GM19438 (cell line): ENCODE measurements around the gene PLA2G5.
"Not testable (repeated sequence)": the region's sequence is repeated elsewhere in the genome, so short reads cannot be mapped to it uniquely, and the experiment has no call there.

Experiments
- ATAC-seq: cut with Tn5 transposase; IDR thresholded peaks from one replicate; pipeline ENCODE4 v1.9.1; 2021; ENCODE audit warnings: low read depth; ENCODE audit not compliant: unreplicated experiment

Gene PLA2G5

GRCh38 chr1:20115479-20115878, 45.5 kb downstream of the PLA2G5 start:
- ATAC-seq, result no peak

- no peak for ATAC-seq
Measured at GRCh38 chr1:20115916-20116315, 45.9 kb downstream of the PLA2G5 start.

GRCh38 chr1:20117236-20117635, 47.2 kb downstream of the PLA2G5 start:
- no peak for ATAC-seq

- ATAC-seq, result no peak
Measured at GRCh38 chr1:20119347-20119746, 49.4 kb downstream of the PLA2G5 start, which contains the start of gene PLA2G2D. TSS of gene PLA2G2D (minus strand) at chr1:20119536. CDS start at chr1:20119498, 38 bp downstream.

- no peak for ATAC-seq
Measured at GRCh38 chr1:20120796-20121195, 50.8 kb downstream of the PLA2G5 start.

- ATAC-seq, result no peak
Measured at GRCh38 chr1:20123722-20124455, 53.9 kb downstream of the PLA2G5 start.

GRCh38 chr1:20124456-20125057, 54.6 kb downstream of the PLA2G5 start:
- ATAC-seq, result no peak

- ATAC-seq, result no peak
Measured at GRCh38 chr1:20125100-20125499, 55.1 kb downstream of the PLA2G5 start.

- ATAC-seq, result no peak
Measured at GRCh38 chr1:20126041-20126805, 56.2 kb downstream of the PLA2G5 start.

GRCh38 chr1:20126806-20127440, 56.9 kb downstream of the PLA2G5 start:
- no peak for ATAC-seq

- ATAC-seq, result not testable (repeated sequence)
Measured at GRCh38 chr1:20130518-20130917, 60.5 kb downstream of the PLA2G5 start.

GRCh38 chr1:20134995-20135394, 65.0 kb downstream of the PLA2G5 start:
- ATAC-seq, result no peak

GRCh38 chr1:20136249-20136648, 66.3 kb downstream of the PLA2G5 start:
- no peak for ATAC-seq

- no peak for ATAC-seq
Measured at GRCh38 chr1:20137055-20137454, 67.1 kb downstream of the PLA2G5 start.

GRCh38 chr1:20137604-20138003, 67.6 kb downstream of the PLA2G5 start:
- ATAC-seq, result no peak

- ATAC-seq, result no peak
Measured at GRCh38 chr1:20138346-20138745, 68.4 kb downstream of the PLA2G5 start.

GRCh38 chr1:20138961-20139550, 69.1 kb downstream of the PLA2G5 start, which contains the start of gene PLA2G2F:
TSS of gene PLA2G2F (plus strand) at chr1:20139323. CDS start at chr1:20139428, 105 bp downstream.
- no peak for ATAC-seq

GRCh38 chr1:20139776-20140612, 70.0 kb downstream of the PLA2G5 start:
- ATAC-seq, result no peak

GRCh38 chr1:20141001-20141400, 71.0 kb downstream of the PLA2G5 start:
- ATAC-seq, result no peak

GRCh38 chr1:20141466-20141865, 71.5 kb downstream of the PLA2G5 start:
- no peak for ATAC-seq
